ENCODE results near the gene EVL. TPM values are rescaled to one million over a fixed set of nuclear protein-coding genes. Genes with fewer than 3 reads are reported as not detected.

EVL gene
- total RNA-seq (10 to 100 TPM; 91.7 to 96.8 TPM), polyA plus RNA-seq (ENCODE audit: insufficient read depth, low read depth, low replicate concordance) (87.4 TPM)
- long read RNA-seq, donor 1, transcript EVL-202 (14 exons, 2,353 nt): major isoform, 16 of 46 reads
- long read RNA-seq, donor 1, transcript EVL-217 (3 exons, 1,547 nt): minor isoform, 8 of 46 reads
- long read RNA-seq, donor 1, partial matches to known transcripts: 20 of 46 reads
- long read RNA-seq, donor 1, other reads (novel, unspliced or antisense): 0 of 46 reads
- long read RNA-seq, donor 2, transcript EVL-202 (14 exons, 2,353 nt): major isoform, 5 of 8 reads
- long read RNA-seq, donor 2, partial matches to known transcripts: 0 of 8 reads
- long read RNA-seq, donor 2, other reads (novel, unspliced or antisense): 0 of 8 reads

- H3K4me1 ChIP-seq: peaks cover 4% of the 10 kb centered on the region
- intact Hi-C loops (cut with DNase I; ENCODE audit: low total_unique reads): no loop called here
- no peak within 1 kb of the TSS for H3K27ac ChIP-seq
- no peak within 1 kb of the TSS for H3K4me3 ChIP-seq
- H3K27me3 ChIP-seq: no peaks in the 10 kb centered on the region
- WGBS, 2 donors: 87 to 88% methylated on average over 6 of the region's 6 CpGs
- no peak for TF ChIP-seq CTCF (IDR thresholded peaks at IDR 0.05)
- no peak for TF ChIP-seq POLR2A (IDR thresholded peaks at IDR 0.05)
- no peaks in the 10 kb centered on the region for H3K36me3 ChIP-seq (ENCODE audit: low read depth, missing control alignments)
- no peak for DNase-seq
- H3K9me3 ChIP-seq: no peaks in the 10 kb centered on the region
These were observed at the start of gene EVL for GRCh38 chr14:100065111-100065871. Gene EVL, plus strand, starts transcription at chr14:100065422. Its CDS starts 79 bp downstream, at chr14:100065501.

GRCh38 chr14:100017553-100017952 lies 47.7 kb upstream of the EVL start:
- no peak for DNase-seq
- no peaks in the 10 kb centered on the region for H3K27me3 ChIP-seq
- TF ChIP-seq CTCF (IDR thresholded peaks at IDR 0.05) (no peak), POLR2A (IDR thresholded peaks at IDR 0.05) (no peak)
- WGBS, 2 donors: 74 to 75% methylated on average over 5 of the region's 5 CpGs
- no peaks in the 10 kb centered on the region for H3K9me3 ChIP-seq
- H3K4me3 ChIP-seq: no peak overlapping the region
- H3K4me1 ChIP-seq: peaks cover 6% of the 10 kb centered on the region
- intact Hi-C loops (cut with DNase I; ENCODE audit: low total_unique reads): no loop called here
- H3K36me3 ChIP-seq (ENCODE audit: low read depth, missing control alignments): no peaks in the 10 kb centered on the region
- no peak overlapping the region for H3K27ac ChIP-seq

GRCh38 chr14:100018054-100018453 lies 47.2 kb upstream of the EVL start:
- Histone ChIP-seq H3K36me3 (ENCODE audit: low read depth, missing control alignments) (no peaks in the 10 kb centered on the region), H3K27me3 (no peaks in the 10 kb centered on the region), H3K4me3 (no peak overlapping the region), H3K9me3 (no peaks in the 10 kb centered on the region), H3K27ac (no peak overlapping the region), H3K4me1 (peaks cover 6% of the 10 kb centered on the region)
- no peak for DNase-seq
- TF ChIP-seq CTCF (IDR thresholded peaks at IDR 0.05) (no peak), POLR2A (IDR thresholded peaks at IDR 0.05) (no peak)
- intact Hi-C loops (cut with DNase I; ENCODE audit: low total_unique reads): no loop called here
- 86 to 94% methylated on average over 7 of the region's 7 CpGs for WGBS, 2 donors

- WGBS, 2 donors: 76 to 79% methylated on average over 8 of the region's 8 CpGs
- no peaks in the 10 kb centered on the region for H3K9me3 ChIP-seq
- no peak overlapping the region for H3K27ac ChIP-seq
- H3K27me3 ChIP-seq: no peaks in the 10 kb centered on the region
- TF ChIP-seq POLR2A (IDR thresholded peaks at IDR 0.05) (no peak), CTCF (IDR thresholded peaks at IDR 0.05) (no peak)
- H3K4me3 ChIP-seq: no peak overlapping the region
- H3K36me3 ChIP-seq (ENCODE audit: low read depth, missing control alignments): no peaks in the 10 kb centered on the region
- intact Hi-C loops (cut with DNase I; ENCODE audit: low total_unique reads): no loop called here
- no peak for DNase-seq
- H3K4me1 ChIP-seq: peaks cover 6% of the 10 kb centered on the region
These were observed 46.7 kb upstream of the EVL start for GRCh38 chr14:100018482-100018881.

Data from testis (tissue), 5 donors.